Amniotic epithelial cell (primary cell): Measurements from ENCODE around the gene BTG4.
A peak's percentile ranks its signal among the peaks of the same experiment; 100 is the strongest.

Source experiments
- DNase-seq: peaks from one replicate; pipeline ENCODE4 v3.0.0-alpha.2; 2010; ENCODE audit warnings: low read depth

Gene BTG4

GRCh38 chr11:111537336-111537860 is 25.2 kb upstream of the BTG4 start:
- DNase-seq: no peak

DNA sequence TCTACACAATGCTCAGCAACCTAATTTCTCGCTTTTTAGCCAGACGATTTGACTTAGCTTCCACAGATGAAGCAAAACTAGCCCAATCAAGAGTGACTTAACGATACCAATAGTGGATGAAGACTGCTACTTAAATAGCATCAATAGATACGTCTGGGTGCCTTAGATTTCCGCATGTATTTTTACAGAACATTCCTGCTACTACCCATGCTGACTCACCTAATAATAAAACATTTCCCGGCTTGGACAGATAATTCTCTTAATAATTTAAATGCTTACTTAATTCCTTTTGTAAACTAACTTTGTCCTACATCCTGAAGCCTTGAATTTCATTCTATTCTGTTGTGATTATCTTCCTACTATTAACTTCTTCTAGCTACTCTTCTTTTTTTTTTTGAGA is 23.1 kb upstream of the BTG4 start:
- no peak for DNase-seq

DNA sequence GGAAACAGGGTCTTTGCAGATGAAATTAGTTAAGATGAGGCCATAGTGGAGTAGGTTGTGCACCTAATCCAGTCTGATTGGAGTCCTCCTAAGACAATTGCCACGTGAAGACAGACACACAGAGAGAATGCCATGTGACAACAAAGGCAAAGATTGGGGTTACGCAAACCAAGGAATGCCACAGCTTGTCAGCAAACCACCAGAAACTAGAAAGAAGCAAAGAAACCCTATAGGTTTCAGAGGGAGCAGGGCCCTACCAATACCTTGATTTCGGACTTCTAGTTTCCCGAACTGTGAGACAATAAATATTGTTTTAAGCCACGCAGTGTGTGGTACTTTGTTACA is 20.2 kb upstream of the BTG4 start:
- no peak for DNase-seq

DNA sequence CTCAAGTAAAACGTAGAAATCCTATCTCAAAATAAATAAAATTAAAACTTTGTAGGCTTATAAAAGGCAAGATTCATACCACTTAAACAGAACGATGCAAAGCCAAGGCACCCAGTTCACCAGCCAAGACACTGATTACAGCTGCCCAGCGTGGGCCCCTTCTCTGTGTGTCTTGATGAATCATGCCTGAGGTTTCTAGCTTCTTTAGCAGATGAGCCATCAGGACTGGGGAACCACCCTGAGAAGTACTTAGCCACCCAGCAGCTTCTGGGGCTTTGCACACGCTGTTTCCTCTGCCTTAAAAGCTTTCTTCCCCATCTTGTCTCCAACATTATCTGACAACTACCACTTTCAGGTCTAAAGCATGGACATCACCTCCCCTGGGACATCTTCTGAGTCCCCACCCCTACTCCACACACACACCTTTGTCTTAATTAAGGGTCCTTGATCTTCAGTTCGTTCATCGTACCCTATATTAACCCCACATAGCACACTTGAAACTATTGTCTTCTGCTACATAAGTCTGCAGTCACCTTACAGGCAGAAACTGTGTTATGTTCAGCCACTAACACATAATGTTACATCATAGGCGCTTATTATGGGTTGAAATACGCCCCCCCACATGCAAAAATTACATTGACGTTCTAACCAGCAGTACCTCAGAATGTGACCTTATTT is 19.6 kb upstream of the BTG4 start:
- DNase-seq: peak; percentile 97

DNA sequence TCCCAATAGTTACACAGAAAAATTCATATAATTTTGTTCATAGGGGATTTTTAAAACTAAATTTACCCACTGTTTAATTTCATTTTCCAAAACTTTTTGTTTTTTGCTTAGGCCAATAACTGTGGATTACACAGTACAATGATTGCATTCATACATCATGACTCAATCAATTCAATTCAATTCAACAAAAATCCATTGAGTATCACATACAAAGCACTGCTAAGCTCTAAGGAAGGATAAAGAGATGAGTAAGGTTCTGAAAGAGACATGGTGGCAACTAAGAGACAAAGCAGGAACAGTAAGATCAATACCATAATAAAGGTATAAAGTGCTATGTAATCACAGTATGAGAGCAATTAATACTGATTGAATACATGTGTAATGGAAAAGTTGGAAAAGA is 18.9 kb upstream of the BTG4 start:
- no peak for DNase-seq

- peak; percentile 97 for DNase-seq
These were observed 17.9 kb upstream of the BTG4 start for GRCh38 chr11:111530091-111530490.

GRCh38 chr11:111528557-111528956 is 16.4 kb upstream of the BTG4 start:
- no peak for DNase-seq

GRCh38 chr11:111527279-111527678 is 15.1 kb upstream of the BTG4 start:
- DNase-seq: no peak

DNA sequence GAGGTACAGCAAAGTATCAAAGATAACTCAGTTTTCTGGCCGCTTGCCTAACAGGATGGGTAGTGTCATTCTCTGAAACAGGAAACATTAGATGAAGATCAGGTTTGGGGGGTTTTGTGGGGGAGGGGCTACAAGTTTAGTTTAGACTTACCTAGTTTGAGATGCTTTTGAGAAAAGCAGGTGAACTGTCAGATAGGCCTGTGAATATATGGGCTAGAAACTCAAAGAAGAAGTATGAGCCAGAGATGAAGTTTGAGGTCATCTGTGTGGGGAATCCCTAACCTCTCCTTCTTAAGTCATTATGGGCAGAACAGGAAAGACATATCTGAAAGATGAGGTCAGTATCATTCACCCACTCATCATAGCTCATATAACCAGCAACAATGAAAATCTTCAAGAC is 14.3 kb upstream of the BTG4 start:
- peak; percentile 88 for DNase-seq

DNA sequence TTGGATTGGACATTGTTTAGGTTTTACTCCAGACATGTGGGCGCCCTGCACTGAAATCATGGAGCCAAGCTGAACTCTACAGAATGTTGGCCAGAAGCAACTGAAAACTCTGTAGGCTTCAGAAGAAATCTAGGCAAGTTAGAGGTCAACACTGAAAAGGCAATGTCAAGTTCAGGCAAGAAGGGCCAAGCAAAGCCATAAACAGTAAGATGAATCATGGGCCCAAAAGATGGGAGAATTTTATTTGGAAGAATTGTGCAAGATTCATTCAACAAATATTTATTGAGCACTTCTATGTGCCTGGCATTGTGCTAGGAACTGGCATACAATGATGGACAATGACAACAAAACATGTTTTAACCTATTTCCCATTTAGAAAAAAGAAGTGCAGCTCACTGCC is 13.3 kb upstream of the BTG4 start:
- DNase-seq: no peak

GRCh38 chr11:111524056-111524455 is 11.9 kb upstream of the BTG4 start:
- no peak for DNase-seq

DNA sequence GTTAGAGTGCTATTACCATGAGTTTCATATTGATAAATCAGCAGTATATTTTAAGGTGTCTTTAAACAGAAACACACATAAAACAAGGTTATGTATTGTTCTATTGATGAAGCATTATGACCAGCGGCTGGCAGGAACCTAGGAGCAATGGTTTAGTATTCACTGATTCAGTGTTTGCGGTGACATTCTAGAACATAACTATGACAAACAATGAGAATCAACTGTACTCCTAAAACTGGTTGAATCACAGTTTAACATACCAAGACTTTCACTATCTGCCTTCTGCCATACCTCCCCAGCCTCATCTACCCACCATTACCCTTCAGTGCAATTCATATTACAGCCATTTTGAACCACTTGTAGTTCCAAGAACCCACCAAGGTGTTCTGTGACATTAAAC is 11.2 kb upstream of the BTG4 start:
- DNase-seq: no peak

- no peak for DNase-seq
These were observed 10.2 kb upstream of the BTG4 start for GRCh38 chr11:111522426-111522825.

DNA sequence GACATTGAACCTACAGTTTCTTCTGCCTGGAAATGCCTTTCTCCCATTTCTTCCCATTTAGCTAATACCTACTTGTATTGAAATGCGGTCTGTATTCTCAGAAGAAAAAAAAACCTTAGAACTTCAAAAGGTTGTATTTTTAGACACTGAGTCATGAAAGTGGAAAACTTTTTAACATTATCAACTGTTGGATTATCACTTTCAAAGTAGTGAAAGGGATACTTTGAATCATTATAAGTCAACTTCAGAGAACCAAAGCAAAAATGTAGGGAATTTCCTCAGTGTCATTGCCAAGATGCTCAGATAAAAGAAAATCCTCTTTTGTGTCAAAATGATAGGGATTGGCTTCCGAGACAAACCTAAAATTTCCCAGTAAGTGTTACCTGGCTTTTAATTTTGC is 8.9 kb upstream of the BTG4 start:
- DNase-seq: no peak

DNA sequence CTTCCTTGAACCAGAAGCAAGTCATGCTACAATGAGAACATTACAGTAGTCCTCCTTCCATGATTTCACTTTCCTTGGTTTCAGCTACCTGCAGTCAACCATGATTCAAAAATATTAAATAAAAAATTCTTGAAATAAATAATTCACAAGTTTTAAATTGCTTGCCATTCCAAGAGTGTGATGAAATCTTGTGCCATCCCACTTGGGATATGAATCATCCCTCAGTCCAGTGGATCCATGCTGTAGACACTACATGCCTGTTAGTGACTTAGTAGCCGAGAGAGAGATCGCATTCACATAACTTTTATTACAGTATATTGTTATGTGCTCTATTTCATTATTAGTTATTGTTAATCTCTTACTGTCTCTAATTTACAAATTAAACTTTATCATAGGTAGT is 8.4 kb upstream of the BTG4 start:
- peak; percentile 66 for DNase-seq

DNA sequence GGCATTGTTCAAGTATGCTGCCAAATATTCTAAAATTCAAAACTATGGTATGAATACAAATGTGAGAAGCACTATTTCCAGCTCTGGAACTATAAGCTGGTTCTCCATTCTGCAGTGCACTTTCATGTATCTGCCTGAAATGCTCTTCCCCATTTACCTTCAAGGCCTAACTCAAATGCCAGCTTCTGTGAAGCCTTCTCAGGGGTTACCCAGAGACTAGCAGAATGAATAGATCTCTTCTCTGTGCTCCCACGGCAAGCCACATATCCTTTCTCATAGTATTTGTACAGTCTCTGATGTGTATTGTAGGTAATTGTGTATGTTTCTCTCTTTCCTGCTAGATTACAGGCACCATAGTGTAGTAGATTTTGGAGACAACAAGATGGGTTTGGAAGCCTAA is 6.5 kb upstream of the BTG4 start:
- DNase-seq: no peak

- peak; percentile 28 for DNase-seq
These were observed 3.4 kb upstream of the BTG4 start for GRCh38 chr11:111515591-111515990.

GRCh38 chr11:111514216-111515031 is 2.2 kb upstream of the BTG4 start, which contains the start of gene HOATZ:
HOATZ (plus strand) TSS chr11:111514778; CDS start chr11:111514785, 7 bp downstream.
- peak; percentile 23 for DNase-seq

DNA sequence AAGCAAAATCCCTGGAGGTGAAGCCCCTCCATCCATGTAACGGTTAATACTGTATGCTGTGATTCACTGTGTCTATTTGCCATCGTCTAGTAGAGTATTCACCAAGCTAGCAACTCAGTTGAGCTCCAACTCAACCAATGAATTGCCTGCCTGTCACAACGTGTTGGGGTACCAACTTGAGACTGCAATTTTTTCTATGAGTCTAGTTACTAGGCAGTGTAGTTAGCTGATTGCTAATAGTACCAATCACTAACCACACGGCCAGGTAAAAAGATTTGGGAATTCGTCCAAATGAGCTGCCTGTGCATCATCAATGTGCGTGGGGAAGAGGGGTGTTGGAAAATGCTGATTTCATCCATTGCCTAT is 1.0 kb upstream of the BTG4 start:
- no peak for DNase-seq

GRCh38 chr11:111510311-111510710 is 1.9 kb downstream of the BTG4 start:
- DNase-seq: no peak

DNA sequence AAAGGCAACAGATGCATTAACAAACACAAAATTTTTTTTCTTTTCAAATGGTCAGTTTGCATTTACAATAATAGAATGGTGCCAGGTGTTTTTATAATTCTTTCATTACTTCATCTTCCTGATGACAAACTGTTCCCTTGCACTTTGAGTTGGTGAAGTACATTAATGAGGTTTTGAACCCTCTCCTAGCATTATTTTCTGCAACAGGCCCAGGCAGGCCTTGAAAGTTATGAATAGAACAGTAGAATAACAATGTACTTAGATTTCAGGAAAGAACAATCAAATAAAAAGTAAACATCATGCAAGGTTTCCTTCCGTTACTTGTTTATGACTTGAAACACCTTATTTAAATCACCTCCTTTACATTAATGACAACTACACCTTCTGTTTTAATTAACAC is 9.6 kb downstream of the BTG4 start:
- DNase-seq: no peak

GRCh38 chr11:111500481-111500880 is 11.7 kb downstream of the BTG4 start:
- DNase-seq: no peak

DNA sequence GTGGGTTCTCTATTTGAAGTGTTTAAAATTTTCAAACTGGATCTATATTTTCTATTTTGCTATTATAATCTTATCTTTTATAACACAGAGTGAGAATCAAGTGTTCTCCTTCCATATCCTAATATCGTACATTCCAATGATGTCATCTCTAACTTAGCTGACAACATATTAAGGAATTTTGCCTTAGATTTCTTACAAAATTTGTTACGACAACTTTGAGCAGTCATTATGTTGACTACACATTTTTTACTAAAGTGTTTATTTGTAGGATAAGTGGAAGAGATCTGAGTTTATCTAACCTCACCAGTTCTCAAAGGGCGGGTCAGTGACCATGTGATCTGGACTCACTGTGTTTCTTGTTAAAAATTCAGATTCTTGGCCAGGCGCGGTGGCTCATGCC is 12.7 kb downstream of the BTG4 start:
- peak; percentile 63 for DNase-seq

DNA sequence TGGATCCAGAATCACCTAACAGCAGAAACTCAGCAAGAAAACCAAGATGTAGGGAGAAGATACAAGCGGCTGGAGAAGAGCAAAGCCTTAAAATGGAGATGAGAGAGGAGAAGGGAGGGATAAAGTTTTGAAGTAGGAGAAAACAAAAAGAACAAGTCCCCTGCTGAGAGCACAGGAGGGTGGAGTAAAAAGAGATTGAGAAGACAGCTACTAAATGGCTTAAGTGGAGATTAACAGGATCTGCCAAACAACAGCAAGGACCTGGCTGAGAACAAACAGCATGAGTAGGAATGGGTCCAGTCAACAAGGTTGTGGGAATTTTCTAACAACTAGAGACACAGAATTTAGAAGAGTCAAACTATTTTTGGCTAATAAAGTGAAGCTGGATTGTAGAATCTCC is 18.1 kb downstream of the BTG4 start:
- DNase-seq: no peak
